Hepatocyte (in vitro differentiated cells): ENCODE data around the gene STMN3. TPM values are rescaled to one million over a fixed set of nuclear protein-coding genes. Genes with fewer than 3 reads are reported as not detected.

ENCODE experiments used
- DNase-seq: peaks from one replicate; pipeline ENCODE4 v3.0.0-alpha.2; 2016; ENCODE audit warnings: low spot score
- H2AFZ ChIP-seq: fragments of 200-600 bp; sonication (generic); 2 replicates; pipeline ENCODE4 v1.6.0; 2016; ENCODE audit warnings: antibody characterized with exemption, mild to moderate bottlenecking
- H3K27ac ChIP-seq: fragments of 200-600 bp; sonication (generic); 2 replicates; pipeline ENCODE4 v1.5.1; 2016; ENCODE audit warnings: mild to moderate bottlenecking
- H3K27me3 ChIP-seq: fragments of 200-600 bp; sonication (generic); 2 replicates; pipeline ENCODE4 v1.6.1; 2016
- H3K36me3 ChIP-seq: fragments of 200-600 bp; sonication (generic); replicated peaks from 2 replicates; pipeline ENCODE4 v1.5.1; 2016; ENCODE audit warnings: low read depth; ENCODE audit not compliant: insufficient read depth
- H3K4me1 ChIP-seq: fragments of 200-600 bp; sonication (generic); 2 replicates; pipeline ENCODE4 v1.5.1; 2016; ENCODE audit warnings: mild to moderate bottlenecking, moderate library complexity; ENCODE audit not compliant: insufficient read depth
- H3K4me2 ChIP-seq: fragments of 200-600 bp; sonication (generic); 2 replicates; pipeline ENCODE4 v1.6.0; 2016
- H3K4me3 ChIP-seq: fragments of 200-600 bp; sonication (generic); 2 replicates; pipeline ENCODE4 v1.5.1; 2016; ENCODE audit warnings: mild to moderate bottlenecking
- H3K79me2 ChIP-seq: fragments of 200-600 bp; sonication (generic); 2 replicates; pipeline ENCODE4 v1.6.0; 2017; ENCODE audit warnings: mild to moderate bottlenecking
- H3K9me2 ChIP-seq: fragments of 200-600 bp; sonication (generic); replicated peaks from 2 replicates; pipeline ENCODE4 v1.6.0; 2017; ENCODE audit warnings: mild to moderate bottlenecking; ENCODE audit not compliant: insufficient read depth
- H3K9me3 ChIP-seq: fragments of 200-600 bp; sonication (generic); 2 replicates; pipeline ENCODE4 v1.5.1; 2016; ENCODE audit warnings: low read depth, mild to moderate bottlenecking
- H4K20me1 ChIP-seq: fragments of 200-600 bp; sonication (generic); 2 replicates; pipeline ENCODE4 v1.6.0; 2016; ENCODE audit warnings: mild to moderate bottlenecking; ENCODE audit not compliant: insufficient read depth, poor library complexity, severe bottlenecking
- EZH2 ChIP-seq: fragments of 200-600 bp; sonication (generic); IDR thresholded peaks from 2 replicates; pipeline ENCODE4 v1.6.1; 2016; ENCODE audit warnings: antibody characterized with exemption, mild to moderate bottlenecking, borderline replicate concordance
- EZH2phosphoT487 ChIP-seq: fragments of 200-600 bp; sonication (generic); IDR thresholded peaks from one replicate; pipeline ENCODE4 v1.6.1; 2018; ENCODE audit warnings: antibody characterized with exemption, mild to moderate bottlenecking, low read depth, moderate library complexity; ENCODE audit not compliant: unreplicated experiment, severe bottlenecking
- whole genome bisulfite sequencing: methylation state at CpG from one replicate; pipeline ENCODE4 v1.1.6; 2016; ENCODE audit warnings: low lambda C conversion rate; ENCODE audit errors: missing lambda C conversion rate; 5-methylcytosine and 5-hydroxymethylcytosine counted together
- polyA plus RNA-seq: library from polyadenylated mRNA; unstranded; fragments of >200 nt; fragmentation: Nextera tagmentation; extraction: Ambion mirVana; gene quantifications from 2 replicates; pipeline ENCODE4 v1.2.1, GENCODE V29; 2016
- total RNA-seq: library from RNA; depleted of rRNA; stranded (reverse); fragments of >200 nt; gene quantifications from 2 replicates; pipeline ENCODE4 v1.2.3, GENCODE V29; 2014
- TF ChIP-seq, protein P1 (sequence below): fragments of 200-600 bp; sonication (generic); IDR thresholded peaks from 2 replicates; pipeline ENCODE4 v1.5.1; 2016; ENCODE audit warnings: antibody characterized with exemption, mild to moderate bottlenecking; ENCODE audit not compliant: poor library complexity

STMN3 gene
- total and polyA plus RNA-seq, 2 experiments from 2014 or later = 14.4 to 18.2 TPM

DNA sequence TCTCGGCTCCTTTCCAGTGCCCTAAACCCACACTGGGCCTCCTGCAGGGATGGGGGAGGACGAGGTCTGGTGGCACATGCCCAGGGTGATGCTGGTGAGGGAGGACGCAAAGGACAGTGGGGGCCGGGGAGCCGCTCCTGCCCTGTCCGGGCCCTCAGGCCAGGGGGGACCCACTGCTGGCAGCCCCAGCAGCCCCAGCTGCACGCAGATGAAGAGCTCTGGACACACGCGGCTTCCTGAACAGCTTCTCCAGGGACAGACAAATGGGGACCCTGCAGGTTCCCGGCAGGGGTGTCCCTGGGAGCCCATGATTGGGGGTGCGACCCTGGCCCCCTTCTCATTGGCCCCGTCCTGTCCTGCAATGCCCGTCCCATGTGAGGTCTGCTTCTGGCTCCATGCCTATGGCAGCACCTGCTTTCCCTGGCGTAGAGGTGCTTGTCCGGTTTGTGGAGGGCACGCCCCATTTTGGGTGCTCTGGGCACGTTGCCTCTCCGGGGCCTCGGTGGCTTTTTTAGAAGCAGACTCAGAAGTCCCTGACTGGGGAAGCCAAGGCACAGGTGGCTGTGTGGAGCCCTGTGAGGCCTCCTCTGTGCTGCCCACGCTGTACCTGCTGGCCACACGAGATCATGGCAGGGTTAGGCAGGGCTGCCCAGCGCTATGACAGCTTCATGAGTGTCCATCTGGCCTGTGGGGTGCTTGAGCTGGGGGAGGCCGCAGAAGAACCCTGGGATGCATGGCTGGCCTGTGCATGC, 27.8 kb upstream of the STMN3 start:
- no peaks in the 10 kb centered on the region for H3K79me2 ChIP-seq
- H2AFZ ChIP-seq = no peak overlapping the region
- H3K36me3 ChIP-seq = no peaks in the 10 kb centered on the region
- H4K20me1 ChIP-seq = no peaks in the 10 kb centered on the region
- no peaks in the 10 kb centered on the region for H3K9me2 ChIP-seq
- no peak for DNase-seq
- WGBS = 98% methylated on average over 23 of the region's 23 CpGs
- no peak overlapping the region for H3K4me3 ChIP-seq
- no peak overlapping the region for H3K4me2 ChIP-seq
- H3K4me1 ChIP-seq = peaks cover 11% of the 10 kb centered on the region
- no peaks in the 10 kb centered on the region for H3K9me3 ChIP-seq
- H3K27ac ChIP-seq = no peak overlapping the region
- no peak for TF ChIP-seq EZH2
- TF ChIP-seq, protein P1, sequence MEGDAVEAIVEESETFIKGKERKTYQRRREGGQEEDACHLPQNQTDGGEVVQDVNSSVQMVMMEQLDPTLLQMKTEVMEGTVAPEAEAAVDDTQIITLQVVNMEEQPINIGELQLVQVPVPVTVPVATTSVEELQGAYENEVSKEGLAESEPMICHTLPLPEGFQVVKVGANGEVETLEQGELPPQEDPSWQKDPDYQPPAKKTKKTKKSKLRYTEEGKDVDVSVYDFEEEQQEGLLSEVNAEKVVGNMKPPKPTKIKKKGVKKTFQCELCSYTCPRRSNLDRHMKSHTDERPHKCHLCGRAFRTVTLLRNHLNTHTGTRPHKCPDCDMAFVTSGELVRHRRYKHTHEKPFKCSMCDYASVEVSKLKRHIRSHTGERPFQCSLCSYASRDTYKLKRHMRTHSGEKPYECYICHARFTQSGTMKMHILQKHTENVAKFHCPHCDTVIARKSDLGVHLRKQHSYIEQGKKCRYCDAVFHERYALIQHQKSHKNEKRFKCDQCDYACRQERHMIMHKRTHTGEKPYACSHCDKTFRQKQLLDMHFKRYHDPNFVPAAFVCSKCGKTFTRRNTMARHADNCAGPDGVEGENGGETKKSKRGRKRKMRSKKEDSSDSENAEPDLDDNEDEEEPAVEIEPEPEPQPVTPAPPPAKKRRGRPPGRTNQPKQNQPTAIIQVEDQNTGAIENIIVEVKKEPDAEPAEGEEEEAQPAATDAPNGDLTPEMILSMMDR = no peak
- no peak for TF ChIP-seq EZH2phosphoT487
- H3K27me3 ChIP-seq = no peaks in the 10 kb centered on the region

DNA sequence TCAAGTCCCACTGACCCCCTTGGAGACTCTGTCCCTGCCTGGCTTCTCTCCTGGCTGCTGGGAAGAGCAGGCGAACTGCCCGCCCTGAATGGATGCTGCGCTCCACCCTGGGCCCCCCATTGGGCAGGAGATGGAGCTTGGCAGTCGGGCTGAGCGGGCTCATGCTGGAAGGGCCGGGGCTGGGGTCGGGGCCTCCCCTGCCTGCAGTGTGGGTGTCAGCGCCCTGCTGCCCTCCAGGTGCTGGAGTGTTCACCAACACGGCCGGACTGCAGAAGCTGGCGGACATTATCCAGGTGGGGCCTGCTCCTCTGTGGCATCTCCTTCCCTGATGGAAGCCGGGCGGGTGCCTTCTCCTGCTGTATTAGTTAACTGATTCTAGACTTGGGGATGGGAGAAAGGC, 27.2 kb upstream of the STMN3 start:
- 97% methylated on average over 13 of the region's 13 CpGs for WGBS
- Histone ChIP-seq H3K27me3 (no peaks in the 10 kb centered on the region), H2AFZ (no peak overlapping the region), H3K4me2 (no peak overlapping the region), H3K9me2 (no peaks in the 10 kb centered on the region), H3K36me3 (no peaks in the 10 kb centered on the region), H3K9me3 (no peaks in the 10 kb centered on the region), H4K20me1 (no peaks in the 10 kb centered on the region), H3K27ac (no peak overlapping the region), H3K79me2 (no peaks in the 10 kb centered on the region), H3K4me3 (no peak overlapping the region), H3K4me1 (peaks cover 11% of the 10 kb centered on the region)
- DNase-seq = no peak
- no peak for TF ChIP-seq EZH2
- TF ChIP-seq, protein P1 = no peak
- TF ChIP-seq EZH2phosphoT487 = no peak

DNA sequence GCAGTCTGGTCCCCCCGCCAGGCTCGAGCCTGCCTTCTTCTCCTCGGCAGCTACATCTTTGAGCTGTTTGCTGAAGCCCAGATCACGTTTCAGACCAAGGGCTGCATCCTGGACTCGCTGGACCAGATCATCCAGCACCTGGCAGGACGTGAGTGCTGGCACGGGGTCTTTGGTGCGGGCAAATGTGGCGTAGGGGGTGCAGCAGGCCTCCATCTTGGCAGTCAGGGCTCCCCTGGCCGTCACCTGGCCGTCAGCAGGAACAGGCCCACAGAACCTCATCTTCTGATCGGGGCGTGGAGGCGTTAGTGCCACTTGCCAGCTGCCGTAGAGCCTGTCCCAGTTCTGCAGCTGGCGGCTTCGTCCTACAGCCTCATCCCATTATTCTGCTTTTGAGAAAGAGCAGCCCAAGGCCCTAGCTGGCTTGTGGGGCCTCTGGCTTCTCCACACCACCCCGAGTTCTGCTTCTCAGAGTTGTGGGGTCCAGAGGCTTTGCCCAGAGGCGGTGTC, 26.6 kb upstream of the STMN3 start:
- 95% methylated on average over 19 of the region's 19 CpGs for WGBS
- no peak overlapping the region for H3K27ac ChIP-seq
- H2AFZ ChIP-seq = no peak overlapping the region
- H3K4me1 ChIP-seq = peaks cover 11% of the 10 kb centered on the region
- TF ChIP-seq, protein P1 = no peak
- TF ChIP-seq EZH2 (no peak), EZH2phosphoT487 (no peak)
- no peaks in the 10 kb centered on the region for H4K20me1 ChIP-seq
- H3K4me2 ChIP-seq = no peak overlapping the region
- no peaks in the 10 kb centered on the region for H3K36me3 ChIP-seq
- H3K4me3 ChIP-seq = no peak overlapping the region
- DNase-seq = no peak
- no peaks in the 10 kb centered on the region for H3K27me3 ChIP-seq
- no peaks in the 10 kb centered on the region for H3K9me3 ChIP-seq
- H3K79me2 ChIP-seq = no peaks in the 10 kb centered on the region
- H3K9me2 ChIP-seq = no peaks in the 10 kb centered on the region
